UCSD-AML1 (cell line): ENCODE measurements around the gene SMCO3.

Experiments used
- DNase-seq: peaks from one replicate; lab custom pipeline; 2025; ENCODE audit not compliant: unreplicated experiment; lab: John Stamatoyannopoulos, UW

SMCO3 gene

GRCh38 chr12:14814014-14814413 lies at the start of gene SMCO3:
Gene SMCO3, minus strand, starts transcription at chr12:14814182. Its CDS starts 7,502 bp downstream, at chr12:14806680.
- no peak for DNase-seq

- DNase-seq, result no peak
Observed at GRCh38 chr12:14860490-14860889, 46.5 kb upstream of the SMCO3 start.

- no peak for DNase-seq
Observed at GRCh38 chr12:14858513-14858912, 44.5 kb upstream of the SMCO3 start.

- no peak for DNase-seq
Observed at GRCh38 chr12:14854586-14855183, 40.7 kb upstream of the SMCO3 start.

- no peak for DNase-seq
Observed at GRCh38 chr12:14853961-14854360, 40.0 kb upstream of the SMCO3 start.

GRCh38 chr12:14852880-14853279 lies 38.9 kb upstream of the SMCO3 start:
- DNase-seq, result no peak

GRCh38 chr12:14850929-14851663 lies 37.1 kb upstream of the SMCO3 start:
- DNase-seq, result no peak

GRCh38 chr12:14849661-14850060 lies 35.7 kb upstream of the SMCO3 start:
- no peak for DNase-seq

GRCh38 chr12:14846876-14847580 lies 33.0 kb upstream of the SMCO3 start:
- DNase-seq, result no peak

GRCh38 chr12:14846042-14846587 lies 32.1 kb upstream of the SMCO3 start:
- no peak for DNase-seq

GRCh38 chr12:14845350-14845750 lies 31.4 kb upstream of the SMCO3 start:
- no peak for DNase-seq

- DNase-seq, result no peak
Observed at GRCh38 chr12:14844401-14844800, 30.4 kb upstream of the SMCO3 start.

- DNase-seq, result no peak
Observed at GRCh38 chr12:14843425-14843887, 29.5 kb upstream of the SMCO3 start, which contains the start of gene ART4. Gene ART4, minus strand, starts transcription at chr12:14843526. Its CDS starts 413 bp downstream, at chr12:14843113.

GRCh38 chr12:14842315-14842714 lies 28.3 kb upstream of the SMCO3 start:
- no peak for DNase-seq

- DNase-seq, result no peak
Observed at GRCh38 chr12:14841761-14842160, 27.8 kb upstream of the SMCO3 start.

- DNase-seq, result no peak
Observed at GRCh38 chr12:14840616-14841015, 26.6 kb upstream of the SMCO3 start.

GRCh38 chr12:14839262-14839661 lies 25.3 kb upstream of the SMCO3 start:
- DNase-seq, result no peak

GRCh38 chr12:14836336-14837210 lies 22.6 kb upstream of the SMCO3 start:
- no peak for DNase-seq

- DNase-seq, result no peak
Observed at GRCh38 chr12:14834509-14834908, 20.5 kb upstream of the SMCO3 start.

GRCh38 chr12:14833952-14834351 lies 20.0 kb upstream of the SMCO3 start:
- no peak for DNase-seq

GRCh38 chr12:14833336-14833735 lies 19.4 kb upstream of the SMCO3 start:
- DNase-seq, result no peak
